ENCODE data around the gene TXLNA.

The TXLNA gene

DNA sequence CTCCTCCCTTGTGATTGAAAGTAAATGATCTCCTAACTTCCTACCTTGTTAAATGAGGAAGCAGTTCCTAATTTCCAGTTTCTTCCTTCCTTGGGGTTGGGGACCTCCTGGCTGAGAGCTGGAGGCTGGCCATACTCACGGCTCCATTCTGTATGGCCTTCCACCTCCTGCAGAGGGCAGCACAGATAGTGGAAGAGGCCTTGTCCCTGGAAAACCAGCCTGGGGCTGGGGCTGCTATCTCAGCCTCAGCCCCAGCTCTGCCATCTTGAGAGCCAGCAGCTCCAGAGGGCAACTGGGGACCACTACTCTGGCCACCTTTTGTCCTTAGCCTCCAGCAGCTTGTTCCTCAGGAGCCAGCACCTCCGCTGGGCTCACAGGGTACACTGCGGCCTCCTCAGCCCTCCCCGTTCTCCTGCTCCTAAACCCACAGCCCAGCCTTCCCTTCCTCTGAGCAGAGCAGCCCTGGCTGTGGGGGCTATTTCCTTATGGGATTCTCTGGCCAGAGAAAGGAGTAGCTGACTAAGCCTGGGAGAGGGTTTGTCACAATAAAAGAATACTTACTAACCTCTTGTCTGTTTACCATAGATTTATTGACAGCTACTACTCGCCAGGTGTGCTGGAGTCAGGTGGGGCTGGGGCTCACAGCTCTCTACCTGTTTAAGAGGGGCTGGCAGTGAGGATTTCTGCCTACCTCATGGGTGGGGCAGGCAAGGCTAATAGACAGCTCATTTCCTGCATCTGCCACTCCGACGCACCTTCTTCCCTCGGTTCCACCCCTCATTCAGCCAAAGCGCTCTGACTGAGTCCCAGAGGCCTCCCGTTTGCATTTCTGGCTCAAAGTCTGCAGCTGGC, 36.4 kb downstream of the TXLNA start:
- peak; percentile 31 for DNase-seq (ENCODE audit: low read depth)

- no peak for DNase-seq (ENCODE audit: low read depth)
These were observed 37.1 kb downstream of the TXLNA start for GRCh38 chr1:32216566-32216965.

DNA sequence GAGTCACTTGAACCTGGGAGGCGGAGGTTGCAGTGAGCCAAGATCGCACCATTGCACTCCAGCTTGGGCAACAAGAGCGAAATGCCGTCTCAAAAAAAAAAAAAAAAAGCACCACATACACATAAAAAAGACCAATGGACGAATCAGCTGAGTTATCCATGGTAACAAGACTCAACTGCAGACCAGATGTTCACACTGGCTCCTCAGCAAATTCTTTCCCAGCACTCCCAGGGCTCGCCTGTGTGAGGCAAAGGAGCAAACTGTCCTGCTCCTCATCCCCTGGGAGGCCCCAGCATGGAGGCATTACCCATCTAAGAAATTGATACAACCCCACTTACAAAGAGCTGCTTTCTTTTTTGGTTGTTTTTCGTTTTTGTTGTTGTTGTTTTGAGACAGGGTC, 39.5 kb downstream of the TXLNA start:
- DNase-seq (ENCODE audit: low read depth), result no peak

DNA sequence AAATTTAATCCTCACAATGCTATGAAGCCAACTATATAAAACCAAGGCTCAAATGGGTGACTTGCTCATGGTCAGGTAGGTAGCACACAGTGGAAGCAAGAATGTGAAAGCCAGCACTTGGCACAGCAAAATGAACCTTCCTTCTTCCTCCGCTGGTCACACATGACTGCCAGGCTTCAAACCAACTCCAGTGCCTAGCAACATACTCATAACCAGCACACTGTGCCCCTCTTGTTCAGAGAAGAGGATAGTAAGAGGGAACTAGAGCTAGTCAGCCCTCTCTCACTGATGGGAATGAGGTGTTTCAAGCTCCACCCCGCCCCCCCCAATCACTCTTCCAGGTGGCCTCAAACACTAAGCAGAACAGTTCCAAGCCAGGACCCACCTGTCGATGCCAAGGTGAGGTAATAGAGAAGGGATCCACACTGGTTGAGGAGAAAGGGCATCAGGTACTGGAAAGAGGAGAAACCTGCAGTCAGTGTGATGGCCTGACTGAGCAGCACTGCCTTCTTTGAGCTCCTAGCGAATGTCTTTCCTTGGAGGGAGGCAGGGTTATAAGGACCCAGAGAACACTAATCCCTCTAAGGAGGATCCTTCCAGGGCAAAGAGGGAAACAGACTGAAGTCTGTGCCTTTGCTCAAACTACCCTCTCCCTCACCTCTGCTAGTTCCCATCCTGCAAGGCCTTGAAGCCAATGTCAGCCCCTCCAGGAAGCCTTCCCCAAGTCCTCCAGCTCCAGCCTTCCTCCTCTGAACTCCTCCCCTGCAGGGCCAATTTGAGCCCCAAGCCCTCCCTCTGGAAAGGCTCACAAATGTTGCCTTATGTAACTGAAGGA, 41.5 kb downstream of the TXLNA start:
- DNase-seq (ENCODE audit: low read depth), result no peak

DNA sequence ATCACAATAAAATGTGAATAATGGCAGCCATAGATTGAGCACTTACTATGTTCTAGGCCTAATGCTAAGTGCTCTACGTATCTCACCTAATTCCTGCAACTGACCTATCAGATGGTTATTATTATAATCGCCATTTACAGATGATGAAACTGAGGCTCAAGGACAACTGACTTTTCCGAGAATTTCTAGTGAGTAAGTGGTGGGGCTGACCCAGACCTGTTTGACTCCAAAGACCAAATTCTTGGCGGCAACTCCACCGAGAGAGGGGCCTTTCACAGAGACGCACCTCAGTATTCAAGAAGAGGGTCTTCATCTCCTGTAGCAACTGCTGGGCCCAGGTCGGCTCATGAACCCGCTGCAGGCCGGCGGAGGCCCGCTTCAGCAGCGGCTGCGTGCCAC, 42.1 kb downstream of the TXLNA start:
- no peak for DNase-seq (ENCODE audit: low read depth)

GRCh38 chr1:32221980-32222755, 42.7 kb downstream of the TXLNA start, which contains the start of the genes EIF3I and TMEM234:
TSS of gene EIF3I (plus strand) at chr1:32222407. CDS start at chr1:32222442, 35 bp downstream.
TSS of gene TMEM234 (minus strand) at chr1:32222353. CDS start at chr1:32222322, 31 bp downstream.
- DNase-seq (ENCODE audit: low read depth), result peak; percentile 85

- DNase-seq (ENCODE audit: low read depth), result no peak
These were observed 44.2 kb downstream of the TXLNA start for GRCh38 chr1:32223683-32224082.

GRCh38 chr1:32224285-32224684, 44.8 kb downstream of the TXLNA start:
- DNase-seq (ENCODE audit: low read depth), result no peak

- DNase-seq (ENCODE audit: low read depth), result no peak
These were observed 49.3 kb downstream of the TXLNA start for GRCh38 chr1:32228771-32229170.

DNA sequence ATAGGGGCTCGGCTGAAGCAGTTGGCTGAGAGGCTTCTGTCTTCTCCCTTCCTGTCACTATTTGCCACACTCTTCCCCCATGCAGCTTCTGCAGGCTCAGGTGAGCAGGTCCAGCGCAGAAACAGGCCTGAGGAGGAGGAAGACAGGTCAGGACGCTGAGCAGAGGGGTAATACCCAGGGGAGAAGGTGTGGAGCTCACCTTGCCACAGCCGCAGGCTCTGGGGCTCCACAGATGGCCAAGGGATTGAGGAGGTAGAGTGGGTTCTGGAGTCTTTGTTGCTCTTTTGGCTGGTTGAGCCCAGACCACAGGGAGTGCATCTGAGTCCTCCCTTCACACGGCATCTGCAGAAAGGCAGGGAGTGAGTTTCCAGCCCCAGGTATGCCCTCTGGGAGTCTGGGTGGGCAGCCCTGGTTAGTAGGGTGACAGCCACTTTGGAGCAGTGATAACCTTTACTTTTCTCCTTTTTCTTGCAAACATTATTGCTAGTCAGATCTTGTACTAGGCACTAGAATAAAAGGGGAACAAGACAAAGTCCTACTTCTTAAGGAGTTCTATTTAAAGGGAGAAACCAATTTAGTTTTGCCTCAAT, 52.5 kb downstream of the TXLNA start:
- no peak for DNase-seq (ENCODE audit: low read depth)

- no peak for DNase-seq (ENCODE audit: low read depth)
These were observed 53.3 kb downstream of the TXLNA start for GRCh38 chr1:32232558-32233304.

- DNase-seq (ENCODE audit: low read depth), result no peak
These were observed 55.3 kb downstream of the TXLNA start for GRCh38 chr1:32234792-32235191.

DNA sequence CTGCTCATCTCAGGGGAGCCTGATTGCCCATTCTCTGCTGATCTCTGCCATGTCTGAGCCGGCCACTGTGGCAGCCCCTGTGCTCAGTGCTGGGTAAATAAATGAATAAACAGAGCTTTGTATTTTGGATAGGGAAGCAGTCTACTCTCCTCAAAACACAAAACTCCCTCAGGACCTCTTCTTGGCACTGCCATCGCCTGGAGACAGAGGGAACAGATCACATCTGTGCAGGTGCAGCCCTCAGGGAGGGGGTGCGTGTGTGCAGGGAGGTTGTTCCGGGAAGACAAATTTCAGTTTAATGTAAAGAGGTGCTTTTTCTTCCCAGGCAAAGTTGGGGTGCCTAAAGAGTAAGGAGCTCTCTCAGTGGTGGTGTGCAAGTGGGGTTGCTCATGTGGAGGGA, 59.9 kb downstream of the TXLNA start:
- no peak for DNase-seq (ENCODE audit: low read depth)

DNA sequence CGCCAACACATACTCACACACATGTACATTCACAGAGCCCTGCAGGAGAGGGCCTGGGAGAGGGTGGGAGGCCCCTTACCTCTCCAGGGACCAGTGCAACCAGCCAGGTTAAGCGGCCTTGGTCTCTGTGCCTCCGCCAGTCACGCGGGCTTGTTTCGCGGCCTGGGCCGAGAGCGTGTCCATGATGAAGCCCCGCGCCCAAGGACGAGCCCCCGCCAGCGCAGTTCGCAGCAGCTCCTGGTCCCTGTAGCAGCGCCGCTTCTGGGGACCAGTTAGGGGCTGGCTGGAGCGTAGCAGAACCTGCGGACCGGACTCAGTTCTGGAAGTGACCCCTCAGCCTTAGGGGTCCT, 60.3 kb downstream of the TXLNA start:
- DNase-seq (ENCODE audit: low read depth), result no peak

GRCh38 chr1:32240140-32240951, 60.9 kb downstream of the TXLNA start:
- DNase-seq (ENCODE audit: low read depth), result peak; percentile 53

DNA sequence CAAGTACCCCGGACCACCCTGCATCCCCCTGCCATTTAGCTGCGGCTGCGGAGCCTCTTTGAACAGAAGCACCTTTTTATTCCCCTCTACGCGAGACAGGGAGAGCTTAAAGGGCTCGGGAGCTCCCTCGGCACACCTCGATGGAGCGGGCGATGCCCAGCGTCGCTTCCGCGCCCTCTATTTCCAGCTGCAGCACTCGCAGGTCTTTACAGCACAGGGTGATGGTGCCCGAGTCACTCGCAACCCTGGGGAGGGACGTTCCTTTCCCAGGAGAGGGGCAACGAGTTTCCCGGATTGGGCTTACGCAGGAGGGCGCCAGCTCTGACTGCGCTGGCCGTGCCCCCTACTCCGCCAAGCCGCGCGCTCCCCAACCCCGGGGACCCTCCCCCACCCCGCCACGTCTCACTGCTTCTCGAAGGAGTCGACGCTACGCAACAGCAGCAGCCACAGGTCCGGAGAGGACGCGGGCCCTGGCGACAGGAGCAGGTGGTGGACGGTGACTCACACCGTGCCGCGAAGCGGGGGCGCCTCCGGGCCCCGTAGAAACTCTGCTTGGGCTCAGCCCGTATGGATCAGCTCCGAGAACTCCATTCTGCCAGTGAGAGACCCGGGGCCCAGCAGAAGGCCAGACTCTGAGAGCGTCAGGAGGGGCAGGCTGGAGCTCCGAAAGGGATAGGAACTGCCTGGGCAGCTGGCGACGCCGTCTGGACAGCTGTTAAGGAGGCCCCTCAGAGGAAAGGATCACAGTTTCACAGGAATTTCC, 61.7 kb downstream of the TXLNA start:
- DNase-seq (ENCODE audit: low read depth), result no peak

DNA sequence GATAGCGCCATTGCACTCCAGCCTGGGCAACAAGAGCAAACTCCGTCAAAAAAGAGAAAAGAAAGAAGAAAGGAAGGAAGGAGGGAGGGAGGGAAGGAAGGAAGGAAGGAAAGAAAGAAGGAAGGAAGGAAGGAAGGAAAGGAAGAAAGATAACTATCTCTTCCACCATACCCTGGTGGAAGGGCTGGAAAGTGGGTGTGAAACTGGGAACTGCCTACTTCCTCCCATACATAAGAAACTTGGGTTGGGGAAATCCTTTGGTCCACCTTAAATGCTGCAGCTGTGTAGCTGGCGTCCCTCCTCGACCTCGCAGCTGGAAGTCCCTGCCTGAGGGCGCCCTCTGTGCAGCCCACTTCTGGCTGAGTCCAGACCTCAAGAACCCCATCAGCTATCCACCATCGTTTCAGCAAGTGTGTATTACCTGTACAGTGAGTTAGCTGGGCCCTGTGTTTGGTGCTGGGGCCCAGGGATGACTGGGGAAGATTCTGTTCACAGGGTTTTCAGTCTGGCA, 62.9 kb downstream of the TXLNA start:
- no peak for DNase-seq (ENCODE audit: low read depth)

DNA sequence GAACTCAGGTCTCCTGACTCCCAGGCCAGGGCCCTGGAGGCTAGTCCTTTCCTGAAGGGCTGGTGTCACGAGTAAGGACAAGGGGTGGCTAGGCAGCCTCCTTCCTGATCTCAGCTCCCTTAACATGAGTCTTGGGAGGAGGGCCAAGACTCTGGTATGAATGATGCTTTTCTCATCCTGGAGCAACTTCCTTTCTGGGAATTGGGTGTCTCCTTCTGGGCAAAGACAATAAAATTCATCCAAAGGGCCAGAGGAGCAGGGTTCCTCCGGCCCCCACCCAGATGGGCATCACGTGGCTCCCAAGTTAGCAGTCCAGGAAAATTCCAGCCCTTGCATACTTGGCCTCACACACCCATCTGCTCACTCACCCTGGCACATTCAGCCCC, 67.4 kb downstream of the TXLNA start, which contains the start of gene FAM167B:
TSS of gene FAM167B (plus strand) at position 335 of the 386 bp plus-strand sequence. CDS start 200 bp downstream, outside the sequence.
- no peak for DNase-seq (ENCODE audit: low read depth)

GRCh38 chr1:32247452-32247851, 68.0 kb downstream of the TXLNA start:
- no peak for DNase-seq (ENCODE audit: low read depth)
